ENCODE data around the gene ANAPC13. TPM values are rescaled to one million over a fixed set of nuclear protein-coding genes. Genes with fewer than 3 reads are reported as not detected.

ANAPC13 gene
- total and polyA plus RNA-seq, 2 of the 4 experiments (the other 2 are of a cell fraction), result 43.4 to 62.9 TPM

- Histone ChIP-seq H3K23ac (ENCODE audit: low read depth, low read length) (no peak overlapping the region), H3K4me1 (ENCODE audit: control insufficient read depth, insufficient read depth, low read length) (peaks cover 2% of the 10 kb centered on the region; the same call in 1 of the 2 replicates), H3K9me1 (ENCODE audit: insufficient read depth, low read length) (peaks cover 8% of the 10 kb centered on the region; the same call in 1 of the 2 replicates), H3K56ac (ENCODE audit: extremely low read depth, insufficient read depth, low read length) (no peak overlapping the region), H3K4me3 (ENCODE audit: insufficient read depth, low read depth, low read length) (no peak overlapping the region), H3K4ac (ENCODE audit: low read depth, low read length) (0 out of 2 replicates have a peak overlapping the region, but pooled peaks have one; percentile 43), H3K79me1 (ENCODE audit: low read depth in 1 of 2, low read length in 2 of 2) (peaks cover 21 to 30% of the 10 kb centered on the region in 2 experiments), H3K27ac (ENCODE audit: insufficient read depth, low read length) (no peak overlapping the region), H2BK20ac (ENCODE audit: low read depth, low read length) (0 out of 2 replicates have a peak overlapping the region, but pooled peaks have one; percentile 35), H2AK9ac (replicated peaks; ENCODE audit: low read depth, low read length, poor library complexity) (peak overlapping the region; percentile 71), H2BK15ac (ENCODE audit: low read depth, low read length) (no peak overlapping the region), H3K14ac (replicated peaks; ENCODE audit: low read depth, low read length) (0 out of 2 replicates have a peak overlapping the region, but pooled peaks have one; percentile 41), H2BK5ac (ENCODE audit: low read depth, low read length, poor library complexity, severe bottlenecking) (no peak overlapping the region), H4K20me1 (ENCODE audit: insufficient read depth, low read length) (no peaks in the 10 kb centered on the region; the same call in 1 of the 2 replicates), H3K27me3 (ENCODE audit: control insufficient read depth, insufficient read depth, low read length) (no peaks in the 10 kb centered on the region), H3K4me2 (ENCODE audit: low read depth, low read length) (no peak overlapping the region), H3K18ac (ENCODE audit: low read depth, low read length) (no peak overlapping the region; the same call in 1 of the 2 replicates), H2BK120ac (ENCODE audit: low read depth, low read length) (no peak overlapping the region; the same call in 1 of the 2 replicates), H3K9ac (ENCODE audit: low read depth, low read length) (no peak overlapping the region), H4K5ac (ENCODE audit: low read depth, low read length) (no peak overlapping the region), H2AK5ac (ENCODE audit: low read depth, low read length) (peak overlapping the region; percentile 56; the same call in 1 of the 2 replicates), H2AFZ (replicated peaks; ENCODE audit: low read length, poor library complexity) (peak overlapping the region; percentile 58), H3K36me3 (ENCODE audit: control insufficient read depth, insufficient read depth, low read length) (no peaks in the 10 kb centered on the region), H3K9me3 (ENCODE audit: control insufficient read depth, insufficient read depth, low read length) (peaks cover 7% of the 10 kb centered on the region; the same call in 1 of the 2 replicates), H4K8ac (ENCODE audit: low read depth in 2 of 2, low read length in 2 of 2) (peak overlapping the region in 1 of 2 experiments; percentile 47; a peak in 1 of 4 replicates), H4K91ac (ENCODE audit: insufficient read depth, low read depth, low read length) (peak overlapping the region; percentile 43; the same call in 1 of the 2 replicates)
- dilution Hi-C loops (cut with HindIII; ENCODE audit: low sequenced_read_pairs, unreplicated experiment), result no loop called here
- intact Hi-C loops (cut with micrococcal nuclease), result no loop called here
- in situ Hi-C loops (cut with MboI; ENCODE audit: low sequenced_read_pairs), result no loop called here
- CTCF ChIA-PET, result no interaction called here
- no TSS peak for BruUV-seq (replicated peaks)
- POLR2A ChIA-PET (ENCODE audit: unreplicated experiment), result no interaction called here
- ATAC-seq (ENCODE audit: low read depth), result peak; percentile 72
- peak; percentile 18 for DNase-seq
- WGBS, 2 experiments (ENCODE audit: extremely low coverage in 2 of 2, insufficient read length in 1 of 2), result 100% methylated on average over 3 of the region's 4 CpGs; no CpG with 5 or more reads in 1 of the 2 experiments
- TF ChIP-seq MAFK (IDR thresholded peaks at IDR 0.05; ENCODE audit: low read depth, low read length) (no peak), RAD21 (IDR thresholded peaks at IDR 0.05; ENCODE audit: low read length) (peak; percentile 46), CHD1 (IDR thresholded peaks at IDR 0.05; ENCODE audit: low read depth, low read length) (no peak), SMC3 (IDR thresholded peaks at IDR 0.05; ENCODE audit: low read depth, low read length) (no peak), CTCF (conservative IDR thresholded peaks at IDR 0.05; ENCODE audit: low read depth, low read length) (peak; percentile 39)
Measured at GRCh38 chr3:134527037-134527436, 41.3 kb upstream of the ANAPC13 start.

Data from IMR-90 (cell line).